Measurements from ENCODE around the gene HAVCR2. TPM values are rescaled to one million over a fixed set of nuclear protein-coding genes. Genes with fewer than 3 reads are reported as not detected.
A peak's percentile ranks its signal among the peaks of the same experiment; 100 is the strongest.

HAVCR2 gene
- total RNA-seq, 1 donor from 2014 or later = 0.12 TPM

- H3K4me3 ChIP-seq (ENCODE audit: low read depth, low read length) = no peak overlapping the region
- TF ChIP-seq CTCF (conservative IDR thresholded peaks at IDR 0.05; ENCODE audit: low read depth, low read length) = no peak
- DNase-seq (ENCODE audit: low read depth) = no peak
Measured at GRCh38 chr5:157115502-157115901, 6.7 kb upstream of the HAVCR2 start.

DNA sequence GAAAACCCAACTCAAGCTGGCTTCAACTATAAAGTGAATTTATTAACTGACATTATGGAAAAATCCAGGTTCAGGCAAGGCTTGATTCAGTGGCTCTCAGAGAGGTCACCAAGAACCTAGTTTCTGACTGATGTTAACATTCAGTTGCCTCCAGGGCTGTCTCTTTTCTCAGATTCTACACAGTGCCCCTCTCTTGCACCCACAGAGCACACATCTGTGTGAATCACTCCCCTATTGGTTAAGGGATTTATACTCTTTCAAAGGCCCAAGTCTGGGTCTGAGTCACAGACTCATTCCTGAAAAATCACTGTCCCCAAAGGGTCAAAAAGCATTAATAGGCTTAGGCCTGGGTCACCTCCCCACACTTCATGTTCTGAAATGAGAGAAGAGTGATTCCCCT lies 6.2 kb upstream of the HAVCR2 start:
- no peak for TF ChIP-seq CTCF (conservative IDR thresholded peaks at IDR 0.05; ENCODE audit: low read depth, low read length)
- no peak overlapping the region for H3K4me3 ChIP-seq (ENCODE audit: low read depth, low read length)
- DNase-seq (ENCODE audit: low read depth) = no peak

GRCh38 chr5:157113002-157113401 lies 4.2 kb upstream of the HAVCR2 start:
- TF ChIP-seq CTCF (conservative IDR thresholded peaks at IDR 0.05; ENCODE audit: low read depth, low read length) = no peak
- DNase-seq (ENCODE audit: low read depth) = no peak
- H3K4me3 ChIP-seq (ENCODE audit: low read depth, low read length) = no peak overlapping the region

DNA sequence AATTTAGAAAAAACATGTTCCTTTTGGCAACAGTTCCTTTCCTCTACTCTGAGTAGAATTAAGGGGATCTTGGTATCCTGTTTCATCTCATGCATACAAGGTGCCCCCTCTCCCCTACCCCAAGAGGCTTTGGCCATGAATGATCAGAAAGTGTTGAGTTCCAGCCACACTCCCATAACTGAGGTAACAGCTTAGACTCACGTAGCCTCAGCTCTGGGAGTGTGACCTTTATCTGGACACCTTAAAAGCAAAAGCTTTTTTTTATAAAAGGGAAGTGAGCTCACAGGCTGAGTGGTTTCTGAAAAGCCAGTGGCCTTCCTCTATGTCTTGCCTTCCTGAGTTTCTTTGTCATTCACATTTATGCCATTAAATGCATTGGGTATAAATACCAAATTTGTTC lies 900 bp upstream of the HAVCR2 start:
- TF ChIP-seq CTCF (conservative IDR thresholded peaks at IDR 0.05; ENCODE audit: low read depth, low read length) = no peak
- H3K4me3 ChIP-seq (ENCODE audit: low read depth, low read length) = no peak overlapping the region
- DNase-seq (ENCODE audit: low read depth) = no peak

GRCh38 chr5:157107508-157107907 lies 1.3 kb downstream of the HAVCR2 start:
- no peak for DNase-seq (ENCODE audit: low read depth)
- TF ChIP-seq CTCF (conservative IDR thresholded peaks at IDR 0.05; ENCODE audit: low read depth, low read length) = no peak

DNA sequence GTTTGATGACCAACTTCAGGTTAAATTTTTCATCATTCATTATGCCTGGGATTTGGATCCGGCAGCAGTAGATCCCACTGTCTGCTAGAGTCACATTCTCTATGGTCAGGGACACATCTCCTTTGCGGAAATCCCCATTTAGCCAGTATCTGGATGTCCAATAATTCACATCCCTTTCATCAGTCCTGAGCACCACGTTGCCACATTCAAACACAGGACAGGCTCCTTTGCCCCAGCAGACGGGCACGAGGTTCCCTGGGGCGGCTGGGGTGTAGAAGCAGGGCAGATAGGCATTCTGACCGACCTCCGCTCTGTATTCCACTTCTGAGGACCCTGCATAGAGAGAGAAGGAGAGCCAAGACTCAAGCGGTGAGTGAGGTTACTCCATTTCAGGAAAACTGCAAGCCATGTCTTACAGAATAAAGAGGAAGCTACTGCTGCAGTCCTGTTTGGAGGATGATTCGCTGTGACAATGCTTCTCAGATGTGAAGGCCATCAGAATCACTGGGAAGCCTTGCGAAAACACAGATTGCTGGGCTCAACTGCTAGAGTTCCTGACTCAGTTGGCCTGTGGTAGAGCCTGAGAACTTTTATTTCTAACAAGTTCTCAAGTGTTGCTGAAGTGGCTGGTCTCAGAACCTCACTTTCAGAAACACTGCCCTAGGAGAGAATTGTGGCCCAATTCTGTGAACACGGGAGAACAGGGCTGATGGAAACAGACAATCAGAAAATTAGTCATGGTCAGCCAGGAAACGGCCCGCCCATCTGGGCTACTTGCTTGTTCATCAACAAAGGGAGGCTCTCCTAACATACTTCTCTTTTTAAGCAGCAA lies 2.0 kb downstream of the HAVCR2 start:
- no peak for TF ChIP-seq CTCF (conservative IDR thresholded peaks at IDR 0.05; ENCODE audit: low read depth, low read length)
- no peak for DNase-seq (ENCODE audit: low read depth)
- peak overlapping the region; percentile 42 for H3K4me3 ChIP-seq (ENCODE audit: low read depth, low read length)

More at GRCh38 chr5:157107508-157107907, 1.3 kb downstream of the HAVCR2 start:
- peak overlapping the region; percentile 42 for H3K4me3 ChIP-seq (ENCODE audit: low read depth, low read length)
